Measurements from ENCODE around the gene GEN1. TPM values are rescaled to one million over a fixed set of nuclear protein-coding genes. Genes with fewer than 3 reads are reported as not detected.

The GEN1 gene
- total and polyA plus RNA-seq, 8 donors = 7.5 to 31.4 (median 16.8) TPM

DNA sequence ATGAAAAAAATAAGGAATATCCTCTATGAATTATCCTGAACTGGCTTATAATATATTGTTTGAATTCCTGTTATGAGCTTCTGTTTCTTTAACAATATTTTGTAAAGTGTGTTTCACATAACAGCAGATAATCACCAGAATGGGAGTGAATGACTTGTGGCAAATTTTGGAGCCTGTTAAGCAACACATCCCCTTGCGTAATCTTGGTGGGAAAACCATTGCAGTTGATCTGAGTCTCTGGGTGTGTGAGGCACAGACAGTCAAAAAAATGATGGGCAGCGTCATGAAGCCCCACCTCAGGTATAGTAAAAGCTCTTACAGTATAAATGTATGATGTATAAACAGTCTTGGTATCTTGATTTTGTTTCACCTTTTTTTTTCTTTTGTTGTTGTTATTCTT is 5.9 kb downstream of the GEN1 start:
- H3K27ac ChIP-seq = no peak overlapping the region
- TF ChIP-seq, protein P1, sequence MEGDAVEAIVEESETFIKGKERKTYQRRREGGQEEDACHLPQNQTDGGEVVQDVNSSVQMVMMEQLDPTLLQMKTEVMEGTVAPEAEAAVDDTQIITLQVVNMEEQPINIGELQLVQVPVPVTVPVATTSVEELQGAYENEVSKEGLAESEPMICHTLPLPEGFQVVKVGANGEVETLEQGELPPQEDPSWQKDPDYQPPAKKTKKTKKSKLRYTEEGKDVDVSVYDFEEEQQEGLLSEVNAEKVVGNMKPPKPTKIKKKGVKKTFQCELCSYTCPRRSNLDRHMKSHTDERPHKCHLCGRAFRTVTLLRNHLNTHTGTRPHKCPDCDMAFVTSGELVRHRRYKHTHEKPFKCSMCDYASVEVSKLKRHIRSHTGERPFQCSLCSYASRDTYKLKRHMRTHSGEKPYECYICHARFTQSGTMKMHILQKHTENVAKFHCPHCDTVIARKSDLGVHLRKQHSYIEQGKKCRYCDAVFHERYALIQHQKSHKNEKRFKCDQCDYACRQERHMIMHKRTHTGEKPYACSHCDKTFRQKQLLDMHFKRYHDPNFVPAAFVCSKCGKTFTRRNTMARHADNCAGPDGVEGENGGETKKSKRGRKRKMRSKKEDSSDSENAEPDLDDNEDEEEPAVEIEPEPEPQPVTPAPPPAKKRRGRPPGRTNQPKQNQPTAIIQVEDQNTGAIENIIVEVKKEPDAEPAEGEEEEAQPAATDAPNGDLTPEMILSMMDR (IDR thresholded peaks at IDR 0.05) = no peak
- intact Hi-C loops (cut with DNase I) = no loop called here
- H3K4me1 ChIP-seq = peaks cover 0 to 11% of the 10 kb centered on the region in 2 donors
- H3K9me3 ChIP-seq = no peaks in the 10 kb centered on the region
- ATAC-seq (no peak), DNase-seq (no peak)
- no peak overlapping the region for H3K4me3 ChIP-seq
- H3K36me3 ChIP-seq = peaks cover 0 to 5% of the 10 kb centered on the region in 2 donors
- no peaks in the 10 kb centered on the region for H3K27me3 ChIP-seq

DNA sequence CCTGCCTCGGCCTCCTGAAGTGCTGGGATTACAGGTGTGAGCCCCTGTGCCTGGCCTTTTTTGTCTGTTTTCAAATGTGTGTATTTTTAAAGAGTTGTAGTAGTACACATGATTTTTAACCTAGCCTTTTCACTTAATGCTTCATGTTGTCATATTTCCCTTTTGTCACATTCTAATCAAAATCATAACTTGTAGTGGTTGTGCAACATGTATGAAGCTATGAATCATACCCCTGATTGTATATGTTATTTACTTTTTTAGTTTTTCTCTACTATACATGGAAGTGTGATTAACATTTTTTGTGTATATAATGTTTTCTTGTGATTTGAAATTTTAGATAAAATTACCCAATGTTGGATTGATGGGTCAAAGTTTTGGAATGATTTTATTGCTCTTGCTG is 8.5 kb downstream of the GEN1 start:
- H3K27ac ChIP-seq = no peak overlapping the region
- H3K9me3 ChIP-seq = no peaks in the 10 kb centered on the region
- peaks cover 0 to 4% of the 10 kb centered on the region in 2 donors for H3K4me1 ChIP-seq
- intact Hi-C loops (cut with DNase I) = no loop called here
- peaks cover 0 to 5% of the 10 kb centered on the region in 2 donors for H3K36me3 ChIP-seq
- no peak overlapping the region for H3K4me3 ChIP-seq
- ATAC-seq (no peak), DNase-seq (no peak)
- H3K27me3 ChIP-seq = no peaks in the 10 kb centered on the region
- TF ChIP-seq, protein P1 (IDR thresholded peaks at IDR 0.05) = no peak

DNA sequence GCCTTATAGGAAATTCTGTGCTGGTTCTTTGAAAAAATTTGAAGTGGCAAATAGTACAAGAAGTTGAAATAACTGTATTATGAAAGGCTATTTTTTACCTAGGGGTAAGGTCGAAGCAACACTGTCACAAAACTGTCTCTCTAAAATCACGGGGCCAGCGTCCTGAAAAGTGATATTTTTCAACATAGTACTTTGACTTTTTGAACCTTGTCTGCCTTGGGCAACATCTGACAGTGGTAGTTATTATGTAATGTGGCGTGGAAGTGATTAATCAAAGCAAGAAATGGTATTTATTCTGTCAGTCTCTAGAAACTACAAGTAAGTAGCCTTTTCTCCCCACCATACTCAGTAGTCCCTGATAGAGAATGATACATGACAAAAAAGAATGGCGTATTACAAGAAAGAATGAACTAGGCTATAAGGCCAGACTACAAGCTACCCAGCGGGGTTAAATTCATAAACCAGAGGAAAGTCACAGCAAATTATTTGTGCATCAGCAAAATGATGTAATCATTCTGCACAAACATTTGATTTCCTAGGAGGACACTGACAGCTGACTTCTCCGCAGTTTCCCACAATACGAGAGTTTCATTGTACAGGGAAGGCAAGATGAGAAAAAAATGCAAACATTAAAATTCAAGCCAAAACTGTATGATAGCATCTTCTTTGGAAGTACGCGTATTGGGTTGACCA is 9.8 kb downstream of the GEN1 start:
- peaks cover 0 to 5% of the 10 kb centered on the region in 2 donors for H3K36me3 ChIP-seq
- peaks cover 0 to 4% of the 10 kb centered on the region in 2 donors for H3K4me1 ChIP-seq
- H3K27me3 ChIP-seq = no peaks in the 10 kb centered on the region
- TF ChIP-seq, protein P1 (IDR thresholded peaks at IDR 0.05) = no peak
- ATAC-seq (no peak), DNase-seq (no peak)
- intact Hi-C loops (cut with DNase I) = no loop called here
- no peaks in the 10 kb centered on the region for H3K9me3 ChIP-seq
- no peak overlapping the region for H3K27ac ChIP-seq
- H3K4me3 ChIP-seq = no peak overlapping the region

- Histone ChIP-seq H3K4me1 (no peaks in the 10 kb centered on the region), H3K27me3 (no peaks in the 10 kb centered on the region), H3K9me3 (no peaks in the 10 kb centered on the region), H3K27ac (no peak overlapping the region), H3K4me3 (no peak overlapping the region), H3K36me3 (peaks cover 0 to 5% of the 10 kb centered on the region in 2 donors)
- TF ChIP-seq, protein P1 (IDR thresholded peaks at IDR 0.05) = no peak
- ATAC-seq (no peak), DNase-seq (no peak)
- intact Hi-C loops (cut with DNase I) = no loop called here
Observed at GRCh38 chr2:17765398-17765797, 11.5 kb downstream of the GEN1 start.

DNA sequence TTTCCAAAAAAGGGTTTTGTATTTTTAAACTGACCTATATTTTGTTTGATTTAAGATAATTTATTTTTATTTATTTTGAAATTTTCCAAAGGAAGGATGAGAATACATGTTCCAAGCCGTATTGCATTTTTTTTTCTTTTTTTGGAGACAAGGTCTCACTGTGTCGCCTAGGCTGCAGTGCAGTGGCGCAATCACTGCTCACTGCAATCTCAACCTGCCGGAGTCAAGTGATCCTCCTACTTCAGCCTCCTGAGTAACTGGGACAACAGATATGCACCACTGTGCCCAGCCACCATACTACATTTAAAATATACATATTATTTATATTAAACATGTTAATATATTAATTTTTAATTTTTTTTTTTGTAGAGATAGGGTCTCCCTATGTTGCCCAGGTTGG is 15.0 kb downstream of the GEN1 start:
- H3K4me3 ChIP-seq = no peak overlapping the region
- ATAC-seq = no peak
- H3K4me1 ChIP-seq = no peaks in the 10 kb centered on the region
- H3K27ac ChIP-seq = no peak overlapping the region
- no peaks in the 10 kb centered on the region for H3K9me3 ChIP-seq
- no peak for DNase-seq
- peaks cover 0 to 7% of the 10 kb centered on the region in 2 donors for H3K36me3 ChIP-seq
- intact Hi-C loops (cut with DNase I) = no loop called here
- TF ChIP-seq, protein P1 (IDR thresholded peaks at IDR 0.05) = no peak
- H3K27me3 ChIP-seq = no peaks in the 10 kb centered on the region
